HG03280 (cell line): ENCODE results near the gene ABCD3.
A peak's percentile ranks its signal among the peaks of the same experiment; 100 is the strongest.
"Not testable (repeated sequence)": the region's sequence is repeated elsewhere in the genome, so short reads cannot be mapped to it uniquely, and the experiment has no call there.

Source experiments
- ATAC-seq: cut with Tn5 transposase; IDR thresholded peaks from one replicate; pipeline ENCODE4 v1.9.1; 2021; ENCODE audit warnings: mild to moderate bottlenecking, moderate library complexity; ENCODE audit not compliant: unreplicated experiment

ABCD3 gene

GRCh38 chr1:94448741-94449140 lies 30.6 kb downstream of the ABCD3 start:
- ATAC-seq: not testable (repeated sequence)

- no peak for ATAC-seq
Measured at GRCh38 chr1:94456736-94457135, 38.5 kb downstream of the ABCD3 start.

- ATAC-seq: no peak
Measured at GRCh38 chr1:94462606-94463005, 44.4 kb downstream of the ABCD3 start.

- no peak for ATAC-seq
Measured at GRCh38 chr1:94463056-94463764, 45.0 kb downstream of the ABCD3 start.

- ATAC-seq: no peak
Measured at GRCh38 chr1:94463765-94464330, 45.7 kb downstream of the ABCD3 start.

GRCh38 chr1:94468708-94469107 lies 50.5 kb downstream of the ABCD3 start:
- no peak for ATAC-seq

- ATAC-seq: no peak
Measured at GRCh38 chr1:94471271-94471670, 53.1 kb downstream of the ABCD3 start.

GRCh38 chr1:94475232-94475631 lies 57.0 kb downstream of the ABCD3 start:
- ATAC-seq: no peak

GRCh38 chr1:94479682-94480081 lies 61.5 kb downstream of the ABCD3 start:
- ATAC-seq: no peak

- peak; percentile 90 for ATAC-seq
Measured at GRCh38 chr1:94481473-94481933, 63.3 kb downstream of the ABCD3 start.

- no peak for ATAC-seq
Measured at GRCh38 chr1:94486990-94487389, 68.8 kb downstream of the ABCD3 start.

- no peak for ATAC-seq
Measured at GRCh38 chr1:94490556-94490955, 72.4 kb downstream of the ABCD3 start.

GRCh38 chr1:94496076-94496755 lies 78.0 kb downstream of the ABCD3 start:
- no peak for ATAC-seq

- ATAC-seq: no peak
Measured at GRCh38 chr1:94501426-94501825, 83.2 kb downstream of the ABCD3 start.

GRCh38 chr1:94501935-94502334 lies 83.7 kb downstream of the ABCD3 start:
- ATAC-seq: no peak

GRCh38 chr1:94503153-94503552 lies 85.0 kb downstream of the ABCD3 start:
- no peak for ATAC-seq

GRCh38 chr1:94504601-94505000 lies 86.4 kb downstream of the ABCD3 start:
- no peak for ATAC-seq

- no peak for ATAC-seq
Measured at GRCh38 chr1:94512816-94513215, 94.6 kb downstream of the ABCD3 start.

- no peak for ATAC-seq
Measured at GRCh38 chr1:94514095-94514727, 96.0 kb downstream of the ABCD3 start.

GRCh38 chr1:94515296-94515947 lies 97.2 kb downstream of the ABCD3 start:
- ATAC-seq: no peak

GRCh38 chr1:94519351-94519750 lies 101.2 kb downstream of the ABCD3 start:
- ATAC-seq: no peak
